Testis (tissue), 3 donors: Measurements from ENCODE around the gene TMEM145. TPM values are rescaled to one million over a fixed set of nuclear protein-coding genes. Genes with fewer than 3 reads are reported as not detected.

ENCODE experiments used
- DNase-seq: peaks from one replicate; pipeline ENCODE4 v3.0.0-alpha.2; 2019
- H3K27ac ChIP-seq, 2 donors: fragments of 200-600 bp; sonication (generic); one replicate each; pipeline ENCODE4 v1.5.1; 2019
- H3K27me3 ChIP-seq: fragments of 200-600 bp; sonication (generic); one replicate; pipeline ENCODE4 v1.5.1; 2019
- H3K36me3 ChIP-seq: fragments of 200-600 bp; sonication (generic); one replicate; pipeline ENCODE4 v1.5.1; 2017; ENCODE audit warnings: low read depth; ENCODE audit errors: missing control alignments
- H3K4me1 ChIP-seq: fragments of 200-600 bp; sonication (generic); one replicate; pipeline ENCODE4 v1.5.1; 2019
- H3K4me3 ChIP-seq, 2 donors: fragments of 200-600 bp; sonication (generic); one replicate each; pipeline ENCODE4 v1.5.1; 2017 to 2019
- H3K9me3 ChIP-seq: fragments of 200-600 bp; sonication (generic); one replicate; pipeline ENCODE4 v1.5.1; 2017
- CTCF ChIP-seq, 3 experiments: fragments of 450-650 bp in 2 of 3; fragments of 200-600 bp in 1 of 3; sonication (generic) in 1 of 3; IDR thresholded peaks; one replicate each; pipeline ENCODE4 v1.5.1; 2016 to 2019; ENCODE audit warnings: antibody characterized with exemption in 3 of 3, mild to moderate bottlenecking in 2 of 3, moderate library complexity in 1 of 3
- POLR2A ChIP-seq: fragments of 450-650 bp; IDR thresholded peaks from one replicate; pipeline ENCODE4 v1.6.1; 2017; ENCODE audit warnings: antibody characterized with exemption, mild to moderate bottlenecking, moderate library complexity
- WGBS, 2 donors: methylation state at CpG; one replicate each; pipeline ENCODE4 v1.1.5; 2018; 5-methylcytosine and 5-hydroxymethylcytosine counted together
- intact Hi-C: fragments of 100-400 bp; cut with DNase I; formaldehyde crosslinking; loops from one replicate; pipeline ENCODE4 v1.15.1; 2023; ENCODE audit warnings: low total_unique reads
- polyA plus RNA-seq: library from polyadenylated mRNA; stranded (reverse); fragments of 350-450 nt; fragmentation: Illumina TruSeq; extraction: RNeasy Lipid Tissue Mini Kit (QIAGEN cat#74804); gene quantifications from one replicate; pipeline ENCODE4 v1.2.3, GENCODE V29; 2014; ENCODE audit warnings: low read depth, low replicate concordance; ENCODE audit not compliant: insufficient read depth
- total RNA-seq, 2 donors: library from RNA; depleted of rRNA; stranded (reverse); fragments of >200 nt; gene quantifications; one replicate each; pipeline ENCODE4 v1.2.3, GENCODE V29; 2016

TMEM145 gene
- total and polyA plus RNA-seq, 3 donors from 2014 or later: 6.9 to 12.3 (median 7.2) TPM

- intact Hi-C loops: no loop called here
- TF ChIP-seq POLR2A (no peak), CTCF (IDR thresholded peaks at IDR 0.05) (no peak)
- H3K4me1 ChIP-seq: peaks cover 50% of the 10 kb centered on the region
- H3K9me3 ChIP-seq: no peaks in the 10 kb centered on the region
- DNase-seq: no peak
- 25 to 44% methylated on average over 6 of the region's 6 CpGs for WGBS, 2 donors
- H3K36me3 ChIP-seq: no peaks in the 10 kb centered on the region
- no peak overlapping the region for H3K4me3 ChIP-seq
- no peaks in the 10 kb centered on the region for H3K27me3 ChIP-seq
- peak overlapping the region; percentile 90 for H3K27ac ChIP-seq
Measured at GRCh38 chr19:42285988-42286348, 27.1 kb upstream of the TMEM145 start.

GRCh38 chr19:42286349-42287016 lies 26.6 kb upstream of the TMEM145 start:
- intact Hi-C loops: no loop called here
- Histone ChIP-seq H3K4me3 (no peak overlapping the region), H3K27me3 (no peaks in the 10 kb centered on the region), H3K27ac (peak overlapping the region; percentile 90), H3K36me3 (no peaks in the 10 kb centered on the region), H3K9me3 (no peaks in the 10 kb centered on the region), H3K4me1 (peaks cover 44% of the 10 kb centered on the region)
- 25 to 44% methylated on average over 8 to 13 of the region's 13 CpGs for WGBS, 2 donors
- no peak for DNase-seq
- no peak for TF ChIP-seq POLR2A
- no peak for TF ChIP-seq CTCF (IDR thresholded peaks at IDR 0.05)

- intact Hi-C loops: no loop called here
- peak overlapping the region; percentile 90 for H3K27ac ChIP-seq
- DNase-seq: no peak
Measured at GRCh38 chr19:42287017-42287826, 25.9 kb upstream of the TMEM145 start.

GRCh38 chr19:42287827-42288107 lies 25.3 kb upstream of the TMEM145 start:
- WGBS, 2 donors: 93% methylated on average over 10 of the region's 10 CpGs
- no peaks in the 10 kb centered on the region for H3K36me3 ChIP-seq
- H3K27ac ChIP-seq: no peak overlapping the region

More at GRCh38 chr19:42287017-42287826, 25.9 kb upstream of the TMEM145 start:
- Histone ChIP-seq H3K9me3 (no peaks in the 10 kb centered on the region), H3K4me1 (peaks cover 37% of the 10 kb centered on the region), H3K36me3 (no peaks in the 10 kb centered on the region), H3K4me3 (no peak overlapping the region), H3K27me3 (no peaks in the 10 kb centered on the region)
- TF ChIP-seq CTCF (IDR thresholded peaks at IDR 0.05): no peak
- TF ChIP-seq POLR2A: no peak
- 86 to 88% methylated on average over 18 to 30 of the region's 30 CpGs for WGBS, 2 donors

More at GRCh38 chr19:42287827-42288107, 25.3 kb upstream of the TMEM145 start:
- no peaks in the 10 kb centered on the region for H3K9me3 ChIP-seq
- peaks cover 32% of the 10 kb centered on the region for H3K4me1 ChIP-seq
- DNase-seq: no peak
- intact Hi-C loops: no loop called here
- no peaks in the 10 kb centered on the region for H3K27me3 ChIP-seq
- TF ChIP-seq CTCF (IDR thresholded peaks at IDR 0.05) (no peak), POLR2A (no peak)
- no peak overlapping the region for H3K4me3 ChIP-seq
